Mesenchymal stem cell (in vitro differentiated cells and primary cell): Measurements from ENCODE around the gene MROH8.

Experiments
- DNase-seq: peaks from one replicate; pipeline ENCODE4 v3.0.0-alpha.2; 2013
- H2AFZ ChIP-seq: one replicate; pipeline ENCODE4 v1.6.1; 2013; ENCODE audit warnings: low read depth, mild to moderate bottlenecking, control low read depth, inconsistent platforms, low read length, moderate library complexity
- H2AK5ac ChIP-seq: 2 replicates; pipeline ENCODE4 v1.6.1; 2013; ENCODE audit warnings: low read length, moderate library complexity, mild to moderate bottlenecking, inconsistent platforms; ENCODE audit not compliant: severe bottlenecking
- H2BK120ac ChIP-seq: one replicate; pipeline ENCODE4 v1.6.1; 2013; ENCODE audit warnings: low read depth, mild to moderate bottlenecking, inconsistent platforms, low read length, moderate library complexity
- H2BK12ac ChIP-seq, 2 experiments: one replicate each; pipeline ENCODE4 v1.6.1; 2013; ENCODE audit warnings: inconsistent platforms in 2 of 2, low read length in 2 of 2, mild to moderate bottlenecking in 2 of 2, moderate library complexity in 2 of 2, control low read depth in 1 of 2
- H2BK15ac ChIP-seq: one replicate; pipeline ENCODE4 v1.6.1; 2013; ENCODE audit warnings: mild to moderate bottlenecking, low read depth, inconsistent platforms; ENCODE audit not compliant: poor library complexity, severe bottlenecking
- H2BK5ac ChIP-seq: 2 replicates; pipeline ENCODE4 v1.6.1; 2013; ENCODE audit warnings: low read depth, mild to moderate bottlenecking, low read length, control low read depth, inconsistent platforms; ENCODE audit not compliant: poor library complexity, severe bottlenecking
- H3K14ac ChIP-seq, 2 experiments: one replicate each; pipeline ENCODE4 v1.6.1; 2013; ENCODE audit warnings: inconsistent platforms in 2 of 2, low read length in 2 of 2, control low read depth in 1 of 2, mild to moderate bottlenecking in 1 of 2, moderate library complexity in 1 of 2
- H3K18ac ChIP-seq, 2 experiments: one replicate each; pipeline ENCODE4 v1.6.1; 2013; ENCODE audit warnings: inconsistent platforms in 2 of 2, low read length in 2 of 2, control low read depth in 1 of 2, low read depth in 1 of 2, mild to moderate bottlenecking in 1 of 2
- H3K23ac ChIP-seq, 2 experiments: one replicate each; pipeline ENCODE4 v1.6.1; 2013; ENCODE audit warnings: inconsistent platforms in 2 of 2, low read length in 2 of 2, mild to moderate bottlenecking in 2 of 2, moderate library complexity in 2 of 2, control low read depth in 1 of 2
- H3K27ac ChIP-seq: 2 replicates; pipeline ENCODE4 v1.5.1; 2013; ENCODE audit warnings: mild to moderate bottlenecking, moderate library complexity, low read length, control low read depth, inconsistent platforms; ENCODE audit not compliant: poor library complexity, severe bottlenecking
- H3K27me3 ChIP-seq, 2 experiments: 2 replicates each; pipeline versions ENCODE4 v1.6.1 to v1.7.0; 2013; ENCODE audit warnings: low read length in 2 of 2, mild to moderate bottlenecking in 2 of 2, moderate library complexity in 2 of 2, control low read depth in 1 of 2, inconsistent platforms in 1 of 2; ENCODE audit not compliant: control insufficient read depth in 1 of 2, insufficient read depth in 1 of 2
- H3K36me3 ChIP-seq, 2 experiments: 2 replicates each; pipeline versions ENCODE4 v1.6.1 to v1.7.0; 2013; ENCODE audit warnings: low read length in 2 of 2, control low read depth in 1 of 2, inconsistent platforms in 1 of 2, low read depth in 1 of 2, mild to moderate bottlenecking in 1 of 2; ENCODE audit not compliant: insufficient read depth in 2 of 2, control insufficient read depth in 1 of 2
- H3K4ac ChIP-seq, 2 experiments: one replicate each; pipeline ENCODE4 v1.6.1; 2013; ENCODE audit warnings: inconsistent platforms in 2 of 2, low read length in 2 of 2, mild to moderate bottlenecking in 2 of 2, moderate library complexity in 2 of 2, control low read depth in 1 of 2, low read depth in 1 of 2
- H3K4me1 ChIP-seq: 2 replicates; pipeline ENCODE4 v1.6.1; 2013; ENCODE audit warnings: low read depth, low read length, control low read depth; ENCODE audit not compliant: control insufficient read depth, insufficient read depth
- H3K4me2 ChIP-seq: 2 replicates; pipeline ENCODE4 v1.6.1; 2013; ENCODE audit warnings: low read length, mild to moderate bottlenecking, inconsistent platforms; ENCODE audit not compliant: poor library complexity, severe bottlenecking
- H3K4me3 ChIP-seq, 2 experiments: 2 replicates each; pipeline versions ENCODE4 v1.5.1 to v1.7.0; 2013; ENCODE audit warnings: low read length in 2 of 2, mild to moderate bottlenecking in 2 of 2, control low read depth in 1 of 2, low read depth in 1 of 2; ENCODE audit not compliant: insufficient read depth in 1 of 2
- H3K79me1 ChIP-seq: replicated peaks from 2 replicates; pipeline ENCODE4 v1.6.1; 2013; ENCODE audit warnings: mild to moderate bottlenecking, control low read depth, low read length, inconsistent platforms; ENCODE audit not compliant: poor library complexity, severe bottlenecking
- H3K9ac ChIP-seq: 2 replicates; pipeline ENCODE4 v1.7.0; 2013; ENCODE audit warnings: mild to moderate bottlenecking, low read length, moderate library complexity
- H3K9me3 ChIP-seq: 2 replicates; pipeline ENCODE4 v1.7.0; 2013; ENCODE audit warnings: mild to moderate bottlenecking, low read length; ENCODE audit not compliant: control insufficient read depth
- H4K8ac ChIP-seq: one replicate; pipeline ENCODE4 v1.6.1; 2013; ENCODE audit warnings: inconsistent platforms, mild to moderate bottlenecking, low read length, moderate library complexity
- H4K91ac ChIP-seq: one replicate; pipeline ENCODE4 v1.6.1; 2013; ENCODE audit warnings: mild to moderate bottlenecking, low read length, inconsistent platforms
- WGBS: methylation state at CpG from one replicate; pipeline ENCODE4 v1.1.7; 2013; ENCODE audit warnings: mixed read lengths; 5-methylcytosine and 5-hydroxymethylcytosine counted together

MROH8 gene

DNA sequence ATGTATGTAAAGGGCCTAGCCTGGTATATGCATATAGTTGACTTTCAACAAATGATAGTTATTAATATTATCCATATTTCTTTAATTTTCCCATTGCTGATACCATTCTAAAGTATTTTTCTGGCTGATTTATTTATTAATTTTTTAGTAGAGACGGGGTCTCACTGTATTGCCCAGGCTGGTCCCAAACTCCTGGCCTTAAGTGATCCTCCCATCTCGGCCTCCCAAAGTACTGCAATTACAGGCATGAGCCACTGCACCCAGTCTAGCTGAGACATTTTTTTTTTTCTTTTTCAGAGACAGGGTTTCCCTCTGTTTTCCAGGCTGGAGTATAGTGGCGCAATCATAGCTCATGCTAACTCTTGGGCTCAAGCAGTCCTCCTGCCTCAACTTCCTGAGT is 29.8 kb upstream of the MROH8 start:
- no peak overlapping the region for H2BK12ac ChIP-seq
- peaks cover 43 to 84% of the 10 kb centered on the region in 2 experiments for H3K36me3 ChIP-seq
- no peak overlapping the region for H4K8ac ChIP-seq
- no peaks in the 10 kb centered on the region for H3K4me1 ChIP-seq
- no peak overlapping the region for H3K14ac ChIP-seq
- H2AFZ ChIP-seq, result no peak overlapping the region
- H3K18ac ChIP-seq, result no peak overlapping the region
- H2BK5ac ChIP-seq, result no peak overlapping the region
- H3K27ac ChIP-seq, result no peak overlapping the region
- H3K9me3 ChIP-seq, result no peaks in the 10 kb centered on the region
- peaks cover 25% of the 10 kb centered on the region for H3K79me1 ChIP-seq
- no peak overlapping the region for H2AK5ac ChIP-seq
- H3K4me2 ChIP-seq, result no peak overlapping the region
- no peak overlapping the region for H3K4ac ChIP-seq
- no peak overlapping the region for H2BK15ac ChIP-seq
- DNase-seq, result no peak
- H4K91ac ChIP-seq, result no peak overlapping the region
- over 99% methylated on average over 3 of the region's 3 CpGs for WGBS
- H3K9ac ChIP-seq, result no peak overlapping the region
- no peak overlapping the region for H3K23ac ChIP-seq
- no peaks in the 10 kb centered on the region for H3K27me3 ChIP-seq
- no peak overlapping the region for H2BK120ac ChIP-seq
- no peak overlapping the region for H3K4me3 ChIP-seq

DNA sequence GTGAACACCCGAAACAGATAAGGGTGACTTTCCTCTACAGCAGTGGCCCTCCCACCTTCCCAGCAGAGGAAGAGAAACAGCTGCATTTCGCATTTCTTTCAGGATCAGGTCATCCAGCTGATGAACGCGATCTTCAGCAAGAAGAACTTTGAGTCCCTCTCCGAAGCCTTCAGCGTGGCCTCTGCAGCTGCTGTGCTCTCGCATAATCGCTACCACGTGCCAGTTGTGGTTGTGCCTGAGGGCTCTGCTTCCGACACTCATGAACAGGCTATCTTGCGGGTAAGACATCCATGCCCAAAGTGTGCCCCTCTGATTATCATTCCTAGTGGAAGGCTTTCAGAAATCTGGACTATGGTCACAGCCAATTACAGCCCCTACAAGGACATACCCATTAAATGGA is 27.8 kb upstream of the MROH8 start:
- no peak overlapping the region for H2AFZ ChIP-seq
- 98% methylated on average over 11 of the region's 11 CpGs for WGBS
- no peak overlapping the region for H2AK5ac ChIP-seq
- no peaks in the 10 kb centered on the region for H3K27me3 ChIP-seq
- H3K18ac ChIP-seq, result no peak overlapping the region
- no peak overlapping the region for H3K27ac ChIP-seq
- H2BK12ac ChIP-seq, result no peak overlapping the region
- H4K8ac ChIP-seq, result no peak overlapping the region
- no peak overlapping the region for H3K23ac ChIP-seq
- no peak overlapping the region for H3K4ac ChIP-seq
- H3K4me2 ChIP-seq, result no peak overlapping the region
- DNase-seq, result no peak
- no peak overlapping the region for H2BK15ac ChIP-seq
- no peak overlapping the region for H4K91ac ChIP-seq
- no peaks in the 10 kb centered on the region for H3K4me1 ChIP-seq
- H3K36me3 ChIP-seq, result peaks cover 43 to 78% of the 10 kb centered on the region in 2 experiments
- no peak overlapping the region for H2BK120ac ChIP-seq
- H3K9ac ChIP-seq, result no peak overlapping the region
- H3K79me1 ChIP-seq, result peaks cover 30% of the 10 kb centered on the region
- no peak overlapping the region for H3K14ac ChIP-seq
- H3K4me3 ChIP-seq, result no peak overlapping the region
- no peak overlapping the region for H2BK5ac ChIP-seq
- no peaks in the 10 kb centered on the region for H3K9me3 ChIP-seq

DNA sequence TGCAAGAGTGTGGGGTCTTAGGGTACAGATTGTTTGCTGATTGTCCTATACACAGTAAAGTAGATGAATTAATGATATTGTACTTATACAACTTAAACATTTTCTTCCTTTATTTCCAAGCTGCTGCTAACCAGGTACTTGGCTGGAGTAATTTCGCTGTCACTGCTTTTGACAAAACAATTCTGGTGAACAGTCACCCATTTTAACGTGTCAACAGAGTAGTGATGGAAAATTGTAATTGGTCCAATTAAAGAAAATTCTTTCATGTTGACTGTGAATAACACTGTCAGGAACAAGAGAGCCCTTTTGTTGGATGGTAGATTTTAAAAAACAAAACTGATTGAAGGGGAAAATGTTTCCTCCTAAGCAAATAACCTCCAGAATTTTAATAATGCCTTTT is 26.4 kb upstream of the MROH8 start:
- no peak overlapping the region for H2BK12ac ChIP-seq
- no peak overlapping the region for H3K27ac ChIP-seq
- no peak overlapping the region for H3K18ac ChIP-seq
- H4K91ac ChIP-seq, result no peak overlapping the region
- no peak overlapping the region for H3K4me2 ChIP-seq
- H3K14ac ChIP-seq, result no peak overlapping the region
- H3K9me3 ChIP-seq, result no peaks in the 10 kb centered on the region
- WGBS, result 98% methylated on average over 2 of the region's 2 CpGs
- no peak overlapping the region for H2BK120ac ChIP-seq
- no peak overlapping the region for H4K8ac ChIP-seq
- DNase-seq, result no peak
- no peak overlapping the region for H3K4ac ChIP-seq
- no peak overlapping the region for H2BK15ac ChIP-seq
- no peaks in the 10 kb centered on the region for H3K27me3 ChIP-seq
- no peak overlapping the region for H3K4me3 ChIP-seq
- H2AFZ ChIP-seq, result no peak overlapping the region
- H3K23ac ChIP-seq, result no peak overlapping the region
- peaks cover 30 to 80% of the 10 kb centered on the region in 2 experiments for H3K36me3 ChIP-seq
- no peak overlapping the region for H2BK5ac ChIP-seq
- peaks cover 26% of the 10 kb centered on the region for H3K79me1 ChIP-seq
- no peak overlapping the region for H2AK5ac ChIP-seq
- H3K9ac ChIP-seq, result no peak overlapping the region
- no peaks in the 10 kb centered on the region for H3K4me1 ChIP-seq

DNA sequence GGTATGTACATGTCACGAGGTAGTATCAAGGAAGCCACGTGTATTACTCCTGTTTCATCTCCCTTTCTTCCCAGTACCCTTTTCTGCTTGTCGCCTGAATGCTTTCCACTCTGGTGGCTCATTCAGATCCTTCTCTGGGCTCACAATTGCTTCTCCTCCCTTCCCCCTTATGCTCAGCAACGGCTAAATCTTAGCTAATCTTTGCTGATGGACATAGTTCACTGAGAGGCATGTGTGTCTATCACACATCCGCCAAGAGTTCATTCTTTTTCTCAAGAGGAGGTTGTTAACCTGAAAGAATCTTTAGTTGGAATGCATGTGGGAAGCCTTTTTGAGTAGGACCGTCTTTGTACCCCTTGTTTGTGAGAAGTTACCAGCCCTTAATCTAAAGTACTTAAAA is 25.8 kb upstream of the MROH8 start:
- no peaks in the 10 kb centered on the region for H3K9me3 ChIP-seq
- H3K27ac ChIP-seq, result no peak overlapping the region
- DNase-seq, result no peak
- peaks cover 29% of the 10 kb centered on the region for H3K79me1 ChIP-seq
- 91% methylated on average over 5 of the region's 6 CpGs for WGBS
- no peak overlapping the region for H2AK5ac ChIP-seq
- no peak overlapping the region for H3K23ac ChIP-seq
- no peak overlapping the region for H3K14ac ChIP-seq
- H2BK15ac ChIP-seq, result no peak overlapping the region
- peaks cover 26 to 80% of the 10 kb centered on the region in 2 experiments for H3K36me3 ChIP-seq
- no peaks in the 10 kb centered on the region for H3K27me3 ChIP-seq
- H2BK120ac ChIP-seq, result no peak overlapping the region
- H4K8ac ChIP-seq, result no peak overlapping the region
- H3K4me1 ChIP-seq, result no peaks in the 10 kb centered on the region
- H2BK5ac ChIP-seq, result no peak overlapping the region
- H3K4ac ChIP-seq, result no peak overlapping the region
- no peak overlapping the region for H2AFZ ChIP-seq
- H2BK12ac ChIP-seq, result no peak overlapping the region
- H3K18ac ChIP-seq, result no peak overlapping the region
- H3K4me3 ChIP-seq, result no peak overlapping the region
- H4K91ac ChIP-seq, result no peak overlapping the region
- H3K9ac ChIP-seq, result no peak overlapping the region
- H3K4me2 ChIP-seq, result no peak overlapping the region
